Endothelial cell of umbilical vein (primary cell): Measurements from ENCODE around the gene CMTM4. TPM values are rescaled to one million over a fixed set of nuclear protein-coding genes. Genes with fewer than 3 reads are reported as not detected.

Source experiments
- BruUV-seq: library from RNA; stranded (reverse); fragments of 400-500 nt; replicated peaks from 2 replicates; lab custom pipeline; 2021; lab: Mats Ljungman, UMichigan
- CTCF ChIA-PET: fragments of 300-600, 350-600 bp; sonication (Branson Sonifier 250); formaldehyde crosslinking; loops from one replicate; lab custom pipeline; 2021; ENCODE audit warnings: antibody characterized with exemption, inconsistent platforms; lab: Charles Lee
- POLR2A ChIA-PET: fragments of 300-600, 350-600 bp; sonication (Branson Sonifier 250); formaldehyde crosslinking; loops from one replicate; lab custom pipeline; 2021; ENCODE audit warnings: antibody characterized with exemption, inconsistent platforms; lab: Charles Lee
- DNase-seq: peaks from one replicate; pipeline ENCODE4 v3.0.0-alpha.2; 2011; ENCODE audit warnings: low read depth, low spot score
- FAIRE-seq: peaks from 2 replicates; lab custom pipeline; 2011; peaks lifted over from hg19 to GRCh38; lab: Jason Lieb, UNC
- H2AFZ ChIP-seq: 2 replicates; pipeline ENCODE4 v1.6.0; 2012; ENCODE audit warnings: low read depth, low read length, control low read depth, inconsistent platforms
- H3K27ac ChIP-seq: 2 replicates; pipeline ENCODE4 v1.5.1; 2011; ENCODE audit warnings: low read depth, mild to moderate bottlenecking, control low read depth, low read length, moderate library complexity; ENCODE audit not compliant: insufficient read depth
- H3K27me3 ChIP-seq, 2 experiments: 2 replicates each; pipeline versions ENCODE4 v1.6.0 to v1.6.1; 2011; ENCODE audit warnings: low read length in 2 of 2, mixed read lengths in 1 of 2; ENCODE audit not compliant: control insufficient read depth in 2 of 2, insufficient read depth in 2 of 2
- H3K36me3 ChIP-seq, 2 experiments: 2 replicates in 1 of 2; 3 replicates in 1 of 2; pipeline ENCODE4 v1.5.1; 2011; ENCODE audit warnings: low read length in 2 of 2, mild to moderate bottlenecking in 1 of 2, moderate library complexity in 1 of 2; ENCODE audit not compliant: control insufficient read depth in 2 of 2, insufficient read depth in 2 of 2; ENCODE audit errors: extremely low read depth in 1 of 2
- H3K4me1 ChIP-seq: 3 replicates; pipeline ENCODE4 v1.5.1; 2011; ENCODE audit warnings: mild to moderate bottlenecking, low read length; ENCODE audit not compliant: control insufficient read depth, insufficient read depth; ENCODE audit errors: extremely low read depth
- H3K4me2 ChIP-seq: 2 replicates; pipeline ENCODE4 v1.6.1; 2011; ENCODE audit warnings: low read length, control low read depth, mixed read lengths; ENCODE audit not compliant: insufficient read depth
- H3K4me3 ChIP-seq, 3 experiments: fragments of 200-600 bp in 1 of 3; sonication (generic), shearing (Covaris generic) in 1 of 3; replicated peaks in 1 of 3; 2 replicates each; pipeline ENCODE4 v1.5.1; 2011 to 2016; ENCODE audit warnings: control low read depth in 3 of 3, low read length in 3 of 3, mild to moderate bottlenecking in 2 of 3, inconsistent platforms in 1 of 3, low read depth in 1 of 3, moderate library complexity in 1 of 3; ENCODE audit not compliant: insufficient read depth in 1 of 3
- H3K79me2 ChIP-seq: 2 replicates; pipeline ENCODE4 v1.6.0; 2012; ENCODE audit warnings: low read length, inconsistent platforms; ENCODE audit not compliant: control insufficient read depth, insufficient read depth
- H3K9ac ChIP-seq: replicated peaks from 2 replicates; pipeline ENCODE3; 2011; ENCODE audit warnings: low read length, control low read depth; ENCODE audit not compliant: insufficient read depth; ENCODE audit errors: extremely low read depth
- H3K9me1 ChIP-seq: replicated peaks from 3 replicates; pipeline ENCODE4 v1.6.0; 2011; ENCODE audit warnings: mild to moderate bottlenecking, low read length; ENCODE audit not compliant: control insufficient read depth, insufficient read depth; ENCODE audit errors: extremely low read depth
- H3K9me3 ChIP-seq: replicated peaks from 2 replicates; pipeline ENCODE4 v1.5.1; 2012; ENCODE audit warnings: low read length, inconsistent platforms; ENCODE audit not compliant: control insufficient read depth, insufficient read depth
- H4K20me1 ChIP-seq: replicated peaks from 2 replicates; pipeline ENCODE3; 2011; ENCODE audit warnings: mild to moderate bottlenecking, low read length; ENCODE audit not compliant: control insufficient read depth, insufficient read depth; ENCODE audit errors: extremely low read depth
- CTCF ChIP-seq, 2 donors: IDR thresholded peaks; 1 replicate in 1 of 2; 2 replicates in 1 of 2; pipeline ENCODE4 v1.5.1; 2011; ENCODE audit warnings: low read length in 2 of 2, mild to moderate bottlenecking in 2 of 2, moderate library complexity in 2 of 2, control low read depth in 1 of 2, inconsistent platforms in 1 of 2, low read depth in 1 of 2; ENCODE audit not compliant: insufficient read depth in 1 of 2; ENCODE audit errors: extremely low read depth in 1 of 2
- EZH2 ChIP-seq: IDR thresholded peaks from 2 replicates; pipeline ENCODE4 v1.6.1; 2012; ENCODE audit warnings: borderline replicate concordance, low read depth, mild to moderate bottlenecking, moderate library complexity, low read length, inconsistent platforms; ENCODE audit not compliant: severe bottlenecking
- FOS ChIP-seq: IDR thresholded peaks from 2 replicates; pipeline ENCODE4 v1.6.1; 2011; ENCODE audit warnings: mild to moderate bottlenecking, low read length, moderate library complexity, borderline replicate concordance; ENCODE audit not compliant: insufficient read depth
- GATA2 ChIP-seq: IDR thresholded peaks from 2 replicates; pipeline ENCODE4 v1.7.0; 2011; ENCODE audit warnings: low read depth, mild to moderate bottlenecking, moderate library complexity, mixed read lengths, low read length; ENCODE audit not compliant: insufficient read length, insufficient read depth
- JUN ChIP-seq: IDR thresholded peaks from 2 replicates; pipeline ENCODE4 v1.6.1; 2011; ENCODE audit warnings: borderline replicate concordance, low read depth; ENCODE audit not compliant: insufficient read length, insufficient read depth
- MAX ChIP-seq: IDR thresholded peaks from 2 replicates; pipeline ENCODE4 v1.6.1; 2011; ENCODE audit not compliant: insufficient read depth, insufficient read length
- MYC ChIP-seq: IDR thresholded peaks from one replicate; pipeline ENCODE4 v1.6.1; 2011; ENCODE audit warnings: mild to moderate bottlenecking, low read depth, low read length
- POLR2A ChIP-seq: IDR thresholded peaks from 2 replicates; pipeline ENCODE4 v1.6.1; 2012; ENCODE audit warnings: low read depth, mild to moderate bottlenecking, control low read depth, low read length
- POLR2AphosphoS5 ChIP-seq: IDR thresholded peaks from 2 replicates; pipeline ENCODE4 v1.6.1; 2012; ENCODE audit warnings: low read depth, mild to moderate bottlenecking, control low read depth, low read length, moderate library complexity; ENCODE audit not compliant: insufficient read depth
- dilution Hi-C: fragments of 300-500 bp; cut with MboI; formaldehyde crosslinking; loops from one replicate; pipeline ENCODE4 v1.15.0; 2019; ENCODE audit warnings: low sequenced_read_pairs; ENCODE audit not compliant: extremely low pct_ligation_motif_present
- intact Hi-C: fragments of 100-400 bp; cut with micrococcal nuclease; formaldehyde crosslinking; loops from one replicate; pipeline ENCODE4 v1.10.0; 2022
- polyA plus RNA-seq, 4 experiments: library from polyadenylated mRNA; depleted of rRNA in 3 of 4; stranded (reverse) in 3 of 4; unstranded in 1 of 4; fragments of >200 nt; gene quantifications; 2 replicates each; pipeline versions ENCODE4 v1.2.1 to v1.2.3, GENCODE V29; 2011 to 2012; ENCODE audit warnings: missing spikeins in 1 of 4
- total RNA-seq: library from RNA; stranded (reverse); gene quantifications from 2 replicates; pipeline ENCODE4 v1.2.3, GENCODE V29; 2021

Gene CMTM4
- total and polyA plus RNA-seq, 2 donors (not counting 3 experiments of a cell fraction or from before 2014, with no cell fraction given): 9.0 to 10.7 TPM

GRCh38 chr16:66578651-66579531, 117.7 kb downstream of the CMTM4 start, which contains the start of gene CMTM2:
TSS of gene CMTM2 (plus strand) at chr16:66579463. CDS start at chr16:66579608, 145 bp downstream.
- DNase-seq (no peak), FAIRE-seq (peak; percentile 43)
- Histone ChIP-seq H3K36me3 (no peaks in the 10 kb centered on the region), H3K9me1 (no peaks in the 10 kb centered on the region), H3K9me3 (no peaks in the 10 kb centered on the region), H4K20me1 (no peaks in the 10 kb centered on the region), H3K79me2 (no peaks in the 10 kb centered on the region), H3K4me3 (peak within 1 kb of the TSS in 1 of 3 experiments; percentile 8), H3K4me1 (peaks cover 11% of the 10 kb centered on the region), H3K27me3 (peaks cover 4 to 13% of the 10 kb centered on the region in 2 experiments), H2AFZ (peak within 1 kb of the TSS; percentile 83), H3K4me2 (peak within 1 kb of the TSS; percentile 63), H3K27ac (no peak within 1 kb of the TSS), H3K9ac (no peak within 1 kb of the TSS)
- no peak for TF ChIP-seq POLR2AphosphoS5
- peak; percentile 67 for TF ChIP-seq EZH2
- BruUV-seq: no TSS peak
- CTCF ChIA-PET: interaction anchor here (1.3 to 1.6 kb wide), 4 partner anchors 9 to 294 kb away, joined by 4 to 7 read pairs (median 4); no protein-coding TSS in a partner anchor
- intact Hi-C loops (no loop called here), dilution Hi-C loops (no loop called here)
- POLR2A ChIA-PET: no interaction called here

GRCh38 chr16:66576296-66576695, 120.2 kb downstream of the CMTM4 start:
- POLR2A ChIA-PET: no interaction called here
- peaks cover 4 to 13% of the 10 kb centered on the region in 2 experiments for H3K27me3 ChIP-seq
- intact Hi-C loops: no loop called here
- no peak for TF ChIP-seq FOS
- no peak for TF ChIP-seq POLR2A
- no peak for TF ChIP-seq POLR2AphosphoS5
- TF ChIP-seq EZH2: no peak
- no peak for TF ChIP-seq CTCF (IDR thresholded peaks at IDR 0.05; ENCODE audit: extremely low read depth in 1 of 2, insufficient read depth in 1 of 2, low read depth in 1 of 2, low read length in 2 of 2)
- no peak for TF ChIP-seq MAX
- no peak for TF ChIP-seq JUN
- no peak for TF ChIP-seq GATA2
- TF ChIP-seq MYC: no peak
- CTCF ChIA-PET: interaction anchor here (1.3 kb wide), 1 partner anchor 218 kb away, joined by 3 read pairs; no protein-coding TSS in a partner anchor
- dilution Hi-C loops: no loop called here
- DNase-seq (no peak), FAIRE-seq (no peak)
- no peak overlapping the region for H2AFZ ChIP-seq
- H3K4me1 ChIP-seq: peaks cover 11% of the 10 kb centered on the region
- H3K36me3 ChIP-seq: no peaks in the 10 kb centered on the region
- H3K27ac ChIP-seq: no peak overlapping the region
- H3K79me2 ChIP-seq: no peaks in the 10 kb centered on the region
- no peak overlapping the region for H3K4me2 ChIP-seq
- no peaks in the 10 kb centered on the region for H3K9me1 ChIP-seq
- H3K9me3 ChIP-seq: no peaks in the 10 kb centered on the region
- H3K4me3 ChIP-seq: no peak overlapping the region
- no TSS peak for BruUV-seq
- H4K20me1 ChIP-seq: no peaks in the 10 kb centered on the region
- no peak overlapping the region for H3K9ac ChIP-seq
